WTC11 (cell line): ENCODE data around the gene ABR.

Source experiments
- CREB1 ChIP-seq: sonication (generic); formaldehyde crosslinking; IDR thresholded peaks from 2 replicates; pipeline ENCODE4 v1.8.0; 2023; ENCODE audit warnings: mild to moderate bottlenecking, missing genetic modification reagents
- MXD4 ChIP-seq: fragments of 250-450 bp; sonication (Bioruptor Pico); IDR thresholded peaks from 2 replicates; pipeline ENCODE4 v1.8.0; 2021; ENCODE audit warnings: mild to moderate bottlenecking, moderate library complexity, borderline replicate concordance
- NFATC4 ChIP-seq: fragments of 250-450 bp; sonication (Bioruptor Pico); IDR thresholded peaks from 2 replicates; pipeline ENCODE4 v1.9.0; 2021; ENCODE audit warnings: mild to moderate bottlenecking
- SP1 ChIP-seq: sonication (generic); formaldehyde crosslinking; conservative IDR thresholded peaks from 2 replicates; pipeline ENCODE4 v1.8.1; 2022; ENCODE audit warnings: missing genetic modification reagents
- TEAD1 ChIP-seq: sonication (generic); formaldehyde crosslinking; IDR thresholded peaks from 2 replicates; pipeline ENCODE4 v1.8.0; 2022; ENCODE audit warnings: mild to moderate bottlenecking, missing genetic modification reagents
- ZNF396 ChIP-seq: fragments of 250-450 bp; sonication (Bioruptor Pico); IDR thresholded peaks from 2 replicates; pipeline ENCODE4 v1.8.0; 2021; ENCODE audit warnings: mild to moderate bottlenecking, moderate library complexity, borderline replicate concordance
- TF ChIP-seq, protein P1 (sequence below): fragments of 200-600 bp; IDR thresholded peaks from 2 replicates; pipeline ENCODE4 v1.8.0; 2022; ENCODE audit warnings: antibody characterized with exemption
- TF ChIP-seq, protein P2 (sequence below): sonication (generic); formaldehyde crosslinking; conservative IDR thresholded peaks from 2 replicates; pipeline ENCODE4 v1.8.1; 2022; ENCODE audit warnings: mild to moderate bottlenecking, missing genetic modification reagents
- TF ChIP-seq, protein P3 (sequence below): sonication (generic); formaldehyde crosslinking; IDR thresholded peaks from 2 replicates; pipeline ENCODE4 v1.8.0; 2022; ENCODE audit warnings: mild to moderate bottlenecking, missing genetic modification reagents
- TF ChIP-seq, protein P4 (sequence below): sonication (generic); formaldehyde crosslinking; IDR thresholded peaks from 2 replicates; pipeline ENCODE4 v1.8.1; 2023; ENCODE audit warnings: mild to moderate bottlenecking, missing genetic modification reagents, borderline replicate concordance

DNA sequence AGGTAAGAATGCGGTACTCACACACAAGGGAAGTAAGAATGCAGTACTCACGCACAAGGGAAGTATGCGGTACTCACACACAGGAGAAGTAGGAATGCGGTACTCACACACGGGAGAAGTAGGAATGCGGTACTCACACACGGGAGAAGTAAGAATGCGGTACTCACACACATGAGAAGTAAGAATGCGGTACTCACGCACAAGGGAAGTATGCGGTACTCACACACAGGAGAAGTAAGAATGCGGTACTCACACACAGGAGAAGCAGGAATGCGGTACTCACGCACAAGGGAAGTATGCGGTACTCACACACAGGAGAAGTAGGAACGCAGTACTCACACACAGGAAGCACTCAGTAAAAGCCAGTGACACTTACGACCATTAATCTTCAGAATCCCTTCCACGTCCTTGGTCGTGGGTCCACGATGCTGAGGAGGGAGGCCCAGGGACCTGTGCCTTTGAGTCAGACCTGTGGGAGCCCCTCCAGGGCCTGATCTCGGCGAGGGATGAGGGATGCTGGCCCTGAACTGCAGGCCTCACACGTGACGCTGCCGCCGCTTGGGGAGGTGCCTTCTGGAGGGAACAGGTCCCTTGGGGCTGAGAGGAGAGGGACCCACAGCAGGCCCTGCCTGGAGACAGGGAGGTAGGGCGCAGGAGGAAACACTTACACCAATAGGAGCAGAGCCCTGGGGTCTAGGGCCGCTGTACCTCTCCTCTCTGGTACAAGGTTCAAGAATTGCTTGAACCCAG is 20.2 kb downstream of the ABR start:
- TF ChIP-seq, protein P1, sequence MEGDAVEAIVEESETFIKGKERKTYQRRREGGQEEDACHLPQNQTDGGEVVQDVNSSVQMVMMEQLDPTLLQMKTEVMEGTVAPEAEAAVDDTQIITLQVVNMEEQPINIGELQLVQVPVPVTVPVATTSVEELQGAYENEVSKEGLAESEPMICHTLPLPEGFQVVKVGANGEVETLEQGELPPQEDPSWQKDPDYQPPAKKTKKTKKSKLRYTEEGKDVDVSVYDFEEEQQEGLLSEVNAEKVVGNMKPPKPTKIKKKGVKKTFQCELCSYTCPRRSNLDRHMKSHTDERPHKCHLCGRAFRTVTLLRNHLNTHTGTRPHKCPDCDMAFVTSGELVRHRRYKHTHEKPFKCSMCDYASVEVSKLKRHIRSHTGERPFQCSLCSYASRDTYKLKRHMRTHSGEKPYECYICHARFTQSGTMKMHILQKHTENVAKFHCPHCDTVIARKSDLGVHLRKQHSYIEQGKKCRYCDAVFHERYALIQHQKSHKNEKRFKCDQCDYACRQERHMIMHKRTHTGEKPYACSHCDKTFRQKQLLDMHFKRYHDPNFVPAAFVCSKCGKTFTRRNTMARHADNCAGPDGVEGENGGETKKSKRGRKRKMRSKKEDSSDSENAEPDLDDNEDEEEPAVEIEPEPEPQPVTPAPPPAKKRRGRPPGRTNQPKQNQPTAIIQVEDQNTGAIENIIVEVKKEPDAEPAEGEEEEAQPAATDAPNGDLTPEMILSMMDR, result no peak
- TF ChIP-seq, protein P2, sequence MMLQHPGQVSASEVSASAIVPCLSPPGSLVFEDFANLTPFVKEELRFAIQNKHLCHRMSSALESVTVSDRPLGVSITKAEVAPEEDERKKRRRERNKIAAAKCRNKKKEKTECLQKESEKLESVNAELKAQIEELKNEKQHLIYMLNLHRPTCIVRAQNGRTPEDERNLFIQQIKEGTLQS (CRISPR knock-in tag), result no peak
- no peak for TF ChIP-seq ZNF396 (CRISPR knock-in tag)
- TF ChIP-seq, protein P3, sequence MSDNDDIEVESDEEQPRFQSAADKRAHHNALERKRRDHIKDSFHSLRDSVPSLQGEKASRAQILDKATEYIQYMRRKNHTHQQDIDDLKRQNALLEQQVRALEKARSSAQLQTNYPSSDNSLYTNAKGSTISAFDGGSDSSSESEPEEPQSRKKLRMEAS, result no peak
- no peak for TF ChIP-seq SP1 (CRISPR knock-in tag)
- TF ChIP-seq TEAD1 (CRISPR knock-in tag), result no peak
- TF ChIP-seq NFATC4 (CRISPR knock-in tag), result no peak
- no peak for TF ChIP-seq MXD4 (CRISPR knock-in tag)
- TF ChIP-seq, protein P4, sequence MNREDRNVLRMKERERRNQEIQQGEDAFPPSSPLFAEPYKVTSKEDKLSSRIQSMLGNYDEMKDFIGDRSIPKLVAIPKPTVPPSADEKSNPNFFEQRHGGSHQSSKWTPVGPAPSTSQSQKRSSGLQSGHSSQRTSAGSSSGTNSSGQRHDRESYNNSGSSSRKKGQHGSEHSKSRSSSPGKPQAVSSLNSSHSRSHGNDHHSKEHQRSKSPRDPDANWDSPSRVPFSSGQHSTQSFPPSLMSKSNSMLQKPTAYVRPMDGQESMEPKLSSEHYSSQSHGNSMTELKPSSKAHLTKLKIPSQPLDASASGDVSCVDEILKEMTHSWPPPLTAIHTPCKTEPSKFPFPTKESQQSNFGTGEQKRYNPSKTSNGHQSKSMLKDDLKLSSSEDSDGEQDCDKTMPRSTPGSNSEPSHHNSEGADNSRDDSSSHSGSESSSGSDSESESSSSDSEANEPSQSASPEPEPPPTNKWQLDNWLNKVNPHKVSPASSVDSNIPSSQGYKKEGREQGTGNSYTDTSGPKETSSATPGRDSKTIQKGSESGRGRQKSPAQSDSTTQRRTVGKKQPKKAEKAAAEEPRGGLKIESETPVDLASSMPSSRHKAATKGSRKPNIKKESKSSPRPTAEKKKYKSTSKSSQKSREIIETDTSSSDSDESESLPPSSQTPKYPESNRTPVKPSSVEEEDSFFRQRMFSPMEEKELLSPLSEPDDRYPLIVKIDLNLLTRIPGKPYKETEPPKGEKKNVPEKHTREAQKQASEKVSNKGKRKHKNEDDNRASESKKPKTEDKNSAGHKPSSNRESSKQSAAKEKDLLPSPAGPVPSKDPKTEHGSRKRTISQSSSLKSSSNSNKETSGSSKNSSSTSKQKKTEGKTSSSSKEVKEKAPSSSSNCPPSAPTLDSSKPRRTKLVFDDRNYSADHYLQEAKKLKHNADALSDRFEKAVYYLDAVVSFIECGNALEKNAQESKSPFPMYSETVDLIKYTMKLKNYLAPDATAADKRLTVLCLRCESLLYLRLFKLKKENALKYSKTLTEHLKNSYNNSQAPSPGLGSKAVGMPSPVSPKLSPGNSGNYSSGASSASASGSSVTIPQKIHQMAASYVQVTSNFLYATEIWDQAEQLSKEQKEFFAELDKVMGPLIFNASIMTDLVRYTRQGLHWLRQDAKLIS (CRISPR knock-in tag), result no peak
- TF ChIP-seq CREB1 (CRISPR knock-in tag), result no peak
